Activated naive CD4-positive, alpha-beta T cell treated with anti-CD3 and anti-CD28 coated beads, Interleukin-2, amount 50 U/mL, for 24 hours (primary cell): ENCODE results near the gene PREPL.
"Not testable (repeated sequence)": the region's sequence is repeated elsewhere in the genome, so short reads cannot be mapped to it uniquely, and the experiment has no call there.

Experiments used
- H3K27ac Mint-ChIP-seq: one replicate; pipeline ENCODE4 v1.8.0; 2021; ENCODE audit warnings: mild to moderate bottlenecking, mixed read lengths
- H3K27me3 Mint-ChIP-seq: one replicate; pipeline ENCODE4 v1.8.0; 2021; ENCODE audit warnings: mixed read lengths
- H3K36me3 Mint-ChIP-seq: one replicate; pipeline ENCODE4 v1.8.0; 2021; ENCODE audit warnings: mixed read lengths
- H3K4me1 Mint-ChIP-seq: one replicate; pipeline ENCODE4 v1.8.0; 2021; ENCODE audit warnings: mixed read lengths
- H3K4me3 Mint-ChIP-seq: one replicate; pipeline ENCODE4 v1.8.0; 2021; ENCODE audit warnings: mild to moderate bottlenecking, mixed read lengths
- H3K9me3 Mint-ChIP-seq: one replicate; pipeline ENCODE4 v1.8.0; 2021; ENCODE audit warnings: mixed read lengths

PREPL gene

DNA sequence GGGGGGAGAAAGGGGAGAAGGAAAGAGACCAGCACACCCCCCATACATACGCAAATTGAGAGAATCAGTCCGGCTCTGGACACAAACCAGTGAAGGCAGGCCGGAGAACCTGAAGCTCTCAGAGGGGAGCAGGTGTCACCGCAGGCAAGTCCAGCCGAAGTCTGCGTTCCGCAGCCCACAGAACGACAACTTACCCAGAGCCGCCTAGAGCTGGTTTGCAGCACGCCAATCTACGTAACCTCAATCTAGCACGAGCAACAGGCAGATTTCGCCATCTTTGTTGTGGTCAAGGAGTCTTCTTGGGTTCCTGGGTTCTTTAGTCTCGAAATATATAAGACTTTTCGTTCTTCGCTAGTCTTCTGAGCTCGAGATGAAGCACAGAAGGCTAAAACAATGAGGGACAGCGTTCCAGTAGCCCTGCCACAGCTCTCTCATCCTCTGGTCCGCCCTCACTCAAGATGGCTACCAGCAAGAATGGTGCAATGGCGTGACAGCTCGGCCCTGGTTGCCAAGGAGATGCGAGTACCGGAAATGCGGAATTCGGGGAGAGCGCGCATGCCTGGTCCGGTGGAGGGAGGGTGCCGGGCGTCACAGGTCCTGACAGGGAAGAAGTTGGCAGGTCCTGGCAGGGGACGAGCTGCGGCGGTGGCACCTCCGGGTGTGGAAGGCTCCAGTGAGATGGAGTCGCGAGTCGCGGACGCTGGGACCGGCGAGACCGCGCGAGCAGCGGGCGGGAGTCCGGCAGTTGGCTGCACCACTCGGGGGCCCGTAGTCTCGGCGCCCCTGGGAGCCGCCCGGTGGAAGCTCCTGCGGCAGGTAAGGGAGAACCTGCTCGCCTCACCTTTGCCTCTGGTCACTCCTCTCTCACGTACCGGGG, at the start of gene PREPL, which contains the start of gene CAMKMT:
PREPL (minus strand) TSS at position 165 of the 877 bp plus-strand sequence. CDS start 15,152 bp downstream, outside the sequence.
CAMKMT (plus strand) TSS at position 618 of the 877 bp plus-strand sequence.
- Mint-ChIP-seq H3K9me3 (no peaks in the 10 kb centered on the region), H3K4me1 (peaks cover 57% of the 10 kb centered on the region)

DNA sequence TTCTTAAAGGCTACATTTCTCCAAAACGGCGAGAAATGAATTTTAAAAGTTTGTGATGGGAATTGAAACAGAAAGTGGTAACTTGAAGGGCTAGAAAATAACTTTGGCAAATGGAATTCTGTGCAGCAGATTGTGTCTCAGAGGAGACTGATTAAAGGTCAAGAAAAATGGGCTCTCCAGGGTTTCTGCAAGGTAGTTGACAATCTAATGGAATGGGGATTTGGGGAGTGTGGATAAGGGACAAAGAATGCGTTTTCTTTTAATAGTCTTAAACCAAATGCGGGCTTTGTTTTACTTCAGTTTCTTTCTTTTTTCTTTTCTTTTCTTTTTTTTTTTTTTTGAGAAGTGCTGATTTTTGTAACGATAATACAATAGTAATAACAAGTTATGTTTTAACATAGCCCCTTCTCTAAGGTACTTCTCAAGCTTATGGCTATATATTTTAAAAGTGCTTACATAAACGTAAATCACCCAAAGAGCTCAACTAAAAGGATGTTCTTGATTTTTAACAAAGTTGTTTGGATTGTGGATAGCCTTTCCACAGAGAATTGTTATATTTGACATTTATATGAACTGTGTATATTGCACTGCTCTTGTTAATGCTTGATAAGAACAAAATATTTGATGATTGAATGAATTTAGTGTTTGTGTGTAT, 37.1 kb upstream of the PREPL start:
- H3K27me3 Mint-ChIP-seq = no peaks in the 10 kb centered on the region
- peaks cover 19% of the 10 kb centered on the region for H3K4me1 Mint-ChIP-seq
- H3K27ac Mint-ChIP-seq = no peak overlapping the region
- no peaks in the 10 kb centered on the region for H3K9me3 Mint-ChIP-seq
- H3K4me3 Mint-ChIP-seq = no peak overlapping the region
- H3K36me3 Mint-ChIP-seq = peaks cover 16% of the 10 kb centered on the region

More for the DNA sequence above, at the start of gene PREPL, which contains the start of gene CAMKMT:
- H3K36me3 Mint-ChIP-seq = peaks cover 6% of the 10 kb centered on the region
- H3K27ac Mint-ChIP-seq = peak within 1 kb of the TSS; percentile 100
- H3K4me3 Mint-ChIP-seq = peak within 1 kb of the TSS; percentile 98
- no peaks in the 10 kb centered on the region for H3K27me3 Mint-ChIP-seq

DNA sequence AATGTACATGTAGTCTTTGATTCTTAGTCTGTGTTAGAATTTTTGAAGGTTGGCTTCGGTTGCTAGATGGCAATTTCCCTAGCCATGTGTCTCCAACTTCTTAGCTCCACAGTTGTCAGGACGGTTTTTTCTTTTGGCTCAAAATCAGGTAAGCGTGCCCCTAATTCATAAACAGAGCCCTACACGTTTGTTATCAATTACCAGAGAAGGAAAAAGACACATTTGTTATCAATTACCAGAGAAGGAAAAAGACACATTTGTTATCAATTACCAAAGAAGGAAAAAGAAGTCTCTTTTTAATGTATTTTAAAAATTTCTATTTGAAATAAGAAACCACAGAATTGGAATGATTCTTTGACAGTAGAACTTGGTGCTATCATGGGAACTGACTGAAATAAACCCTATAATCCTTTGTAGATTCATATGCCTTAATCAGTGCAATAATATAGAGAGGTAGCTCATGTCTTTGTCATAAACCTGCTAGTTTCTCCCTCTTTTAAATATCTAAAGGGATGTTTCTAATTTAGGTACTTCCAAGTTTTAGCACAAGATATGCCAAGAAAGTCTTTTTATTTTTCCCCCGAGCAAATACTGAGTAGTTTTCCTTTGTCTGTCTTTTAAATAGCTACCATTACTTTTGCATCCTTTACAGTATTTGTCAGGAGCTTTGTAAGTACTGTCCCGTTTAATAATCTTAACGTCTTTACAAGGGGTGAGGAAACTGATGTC, 36.3 kb upstream of the PREPL start:
- H3K27ac Mint-ChIP-seq = no peak overlapping the region

DNA sequence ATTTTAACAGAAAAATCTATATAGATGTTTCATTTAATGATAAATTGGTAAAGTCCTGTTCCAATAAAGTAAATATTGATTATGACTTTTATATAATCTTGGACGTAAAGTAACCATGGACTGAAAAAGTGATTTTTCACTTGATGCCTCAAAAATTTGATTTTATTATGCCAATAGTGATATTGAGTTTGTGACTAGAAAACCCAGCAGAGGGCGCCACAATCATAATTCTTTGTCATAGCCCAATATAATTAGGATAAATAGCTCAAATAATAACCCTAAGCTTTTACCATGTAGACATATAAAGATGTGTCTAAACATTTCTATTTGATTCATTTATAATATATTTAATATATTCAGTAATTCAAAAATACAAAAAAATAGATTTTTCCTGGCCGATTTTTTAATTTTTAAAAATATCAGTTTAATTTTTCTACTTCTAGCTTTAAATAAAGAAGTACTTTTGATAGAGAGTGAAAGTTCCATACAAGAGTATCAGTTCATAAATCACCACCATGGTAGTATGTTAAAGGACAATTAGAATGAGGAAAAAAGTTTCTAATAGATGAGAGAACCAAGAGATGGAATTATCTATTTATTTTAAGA, 31.1 kb upstream of the PREPL start:
- Mint-ChIP-seq H3K36me3 (peaks cover 5% of the 10 kb centered on the region), H3K27ac (no peak overlapping the region), H3K9me3 (no peaks in the 10 kb centered on the region), H3K4me1 (peaks cover 17% of the 10 kb centered on the region), H3K27me3 (no peaks in the 10 kb centered on the region), H3K4me3 (no peak overlapping the region)

More for the DNA sequence above, 36.3 kb upstream of the PREPL start:
- Mint-ChIP-seq H3K27me3 (no peaks in the 10 kb centered on the region), H3K4me3 (no peak overlapping the region), H3K4me1 (peaks cover 19% of the 10 kb centered on the region), H3K36me3 (peaks cover 14% of the 10 kb centered on the region), H3K9me3 (no peaks in the 10 kb centered on the region)

DNA sequence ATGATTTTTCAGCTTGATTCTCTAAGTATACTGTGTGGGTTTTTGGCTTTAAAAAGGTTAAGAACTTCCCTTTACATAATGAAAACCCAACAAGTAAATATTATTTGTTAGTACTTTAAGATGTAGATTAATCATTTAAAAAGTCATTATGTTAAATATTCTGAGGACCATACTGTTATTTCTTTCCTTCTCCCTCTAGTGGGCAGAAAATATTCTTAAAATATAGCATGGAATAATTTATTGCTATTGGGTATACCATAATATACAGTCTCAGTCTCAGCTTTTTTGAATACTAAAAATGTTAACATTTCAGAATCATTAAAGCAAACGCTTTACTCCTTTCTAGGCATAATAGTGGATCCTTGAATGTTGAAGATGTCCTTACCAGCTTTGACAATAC, 28.6 kb upstream of the PREPL start:
- H3K4me3 Mint-ChIP-seq = no peak overlapping the region
- no peaks in the 10 kb centered on the region for H3K9me3 Mint-ChIP-seq
- H3K36me3 Mint-ChIP-seq = peaks cover 6% of the 10 kb centered on the region
- peaks cover 20% of the 10 kb centered on the region for H3K4me1 Mint-ChIP-seq
- no peak overlapping the region for H3K27ac Mint-ChIP-seq
- H3K27me3 Mint-ChIP-seq = no peaks in the 10 kb centered on the region

DNA sequence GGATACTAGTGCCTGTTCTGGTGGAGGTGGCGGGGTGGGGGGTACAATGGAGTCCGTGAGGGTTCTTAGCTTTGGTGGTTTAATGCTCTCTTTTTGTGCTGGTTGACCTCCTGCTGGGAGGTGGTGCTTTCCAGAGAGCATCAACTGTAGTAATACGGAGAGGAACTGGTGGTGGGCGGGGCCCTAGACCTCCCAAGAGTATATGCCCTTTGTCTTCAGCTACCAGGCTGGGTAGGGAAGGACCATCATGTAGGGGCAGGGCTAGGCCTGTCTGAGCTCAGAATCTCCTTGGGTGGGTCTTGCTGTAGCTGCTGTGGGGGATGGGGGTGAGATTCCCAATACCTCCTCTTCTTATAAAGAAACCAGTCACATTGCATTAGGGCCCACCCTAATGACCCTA, 27.6 kb upstream of the PREPL start:
- no peak overlapping the region for H3K27ac Mint-ChIP-seq
- H3K4me1 Mint-ChIP-seq = peaks cover 26% of the 10 kb centered on the region
- H3K9me3 Mint-ChIP-seq = no peaks in the 10 kb centered on the region
- no peaks in the 10 kb centered on the region for H3K27me3 Mint-ChIP-seq
- H3K4me3 Mint-ChIP-seq = no peak overlapping the region
- peaks cover 15% of the 10 kb centered on the region for H3K36me3 Mint-ChIP-seq

DNA sequence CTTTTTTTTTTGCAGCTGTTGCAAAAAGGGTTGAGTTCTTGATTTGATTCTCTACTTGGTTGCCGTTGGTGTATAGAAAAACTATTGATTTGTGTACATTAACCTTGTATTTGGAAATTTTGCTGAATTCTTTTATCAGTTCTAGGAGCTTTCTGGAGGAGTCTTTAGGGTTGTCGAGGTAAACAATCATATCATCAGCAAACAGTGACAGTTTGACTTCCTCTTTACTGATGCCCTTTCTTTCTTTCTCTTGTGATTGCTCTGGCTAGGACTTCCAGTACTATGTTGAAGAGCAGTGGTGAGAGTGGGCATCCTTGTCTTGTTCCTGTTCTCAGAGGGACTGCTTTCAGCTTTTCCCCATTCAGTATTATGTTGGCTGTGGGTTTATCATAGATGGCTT, 23.9 kb upstream of the PREPL start:
- Mint-ChIP-seq H3K4me1 (peaks cover 26% of the 10 kb centered on the region), H3K36me3 (peaks cover 21% of the 10 kb centered on the region)
- H3K4me3 Mint-ChIP-seq, H3K27ac Mint-ChIP-seq, H3K27me3 Mint-ChIP-seq, H3K9me3 Mint-ChIP-seq: not testable (repeated sequence)

DNA sequence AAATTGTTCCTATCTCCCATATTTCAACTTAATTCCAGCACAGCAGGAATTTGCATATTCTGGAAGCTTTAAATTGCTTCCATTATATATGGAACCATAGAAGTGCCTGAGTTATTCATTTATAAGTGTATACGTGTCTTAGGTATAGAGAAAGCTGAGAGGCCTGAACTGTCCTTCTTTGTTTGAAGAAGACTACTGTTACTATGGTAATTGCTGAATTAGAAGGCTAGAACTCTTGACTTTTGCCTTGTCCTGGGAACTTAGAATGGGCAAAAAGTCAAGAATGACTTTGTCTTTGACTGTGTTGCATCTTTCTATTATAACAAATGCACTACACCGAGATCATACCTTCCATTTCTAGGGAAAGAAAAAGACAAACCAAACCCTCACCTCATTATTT, 16.2 kb upstream of the PREPL start:
- H3K36me3 Mint-ChIP-seq = peaks cover 25% of the 10 kb centered on the region
- H3K4me1 Mint-ChIP-seq = peaks cover 2% of the 10 kb centered on the region
- no peaks in the 10 kb centered on the region for H3K9me3 Mint-ChIP-seq
- no peak overlapping the region for H3K27ac Mint-ChIP-seq
- no peaks in the 10 kb centered on the region for H3K27me3 Mint-ChIP-seq
- H3K4me3 Mint-ChIP-seq = no peak overlapping the region

DNA sequence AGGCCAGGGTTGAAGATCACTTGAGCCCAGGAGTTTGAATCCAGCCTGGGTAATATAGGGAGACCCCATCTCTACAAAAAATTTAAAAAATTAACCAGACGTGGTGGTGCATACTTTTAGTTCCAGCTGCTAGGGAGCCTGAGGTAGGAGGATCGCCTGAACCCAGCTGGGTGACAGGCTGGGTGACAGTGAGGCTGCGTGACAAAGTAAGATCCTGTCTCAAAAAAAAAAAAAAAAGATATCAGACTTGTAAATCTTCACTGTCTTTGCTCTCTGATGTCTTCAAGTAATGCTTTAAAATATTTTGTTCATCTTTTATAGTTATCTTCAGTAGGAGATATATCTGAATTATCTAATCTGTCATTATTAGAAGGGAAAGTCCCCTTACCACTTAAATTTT, 11.0 kb upstream of the PREPL start:
- Mint-ChIP-seq H3K27ac (no peak overlapping the region), H3K4me3 (no peak overlapping the region), H3K36me3 (peaks cover 17% of the 10 kb centered on the region), H3K27me3 (no peaks in the 10 kb centered on the region), H3K9me3 (no peaks in the 10 kb centered on the region), H3K4me1 (peaks cover 37% of the 10 kb centered on the region)

DNA sequence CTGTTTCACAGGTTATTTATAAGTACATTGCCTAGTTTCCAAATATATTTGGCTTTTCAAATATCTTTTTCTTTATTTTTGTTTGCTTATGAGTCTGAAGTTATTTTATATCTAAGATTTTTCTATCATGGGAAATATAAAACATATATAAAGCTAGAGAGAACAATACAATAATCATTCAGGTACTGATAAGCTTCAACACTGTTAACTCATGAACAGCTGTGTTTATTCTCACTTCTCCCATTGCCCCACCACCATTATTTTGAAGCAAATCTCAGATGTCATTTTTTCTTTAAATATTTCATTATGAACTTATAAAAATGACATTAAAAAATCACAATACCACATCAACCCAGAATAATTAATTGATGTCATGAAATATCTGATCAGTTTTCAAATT, 10.2 kb upstream of the PREPL start:
- H3K9me3 Mint-ChIP-seq = no peaks in the 10 kb centered on the region
- H3K36me3 Mint-ChIP-seq = peaks cover 16% of the 10 kb centered on the region
- H3K27me3 Mint-ChIP-seq = no peaks in the 10 kb centered on the region
- no peak overlapping the region for H3K4me3 Mint-ChIP-seq
- peaks cover 38% of the 10 kb centered on the region for H3K4me1 Mint-ChIP-seq
- no peak overlapping the region for H3K27ac Mint-ChIP-seq

DNA sequence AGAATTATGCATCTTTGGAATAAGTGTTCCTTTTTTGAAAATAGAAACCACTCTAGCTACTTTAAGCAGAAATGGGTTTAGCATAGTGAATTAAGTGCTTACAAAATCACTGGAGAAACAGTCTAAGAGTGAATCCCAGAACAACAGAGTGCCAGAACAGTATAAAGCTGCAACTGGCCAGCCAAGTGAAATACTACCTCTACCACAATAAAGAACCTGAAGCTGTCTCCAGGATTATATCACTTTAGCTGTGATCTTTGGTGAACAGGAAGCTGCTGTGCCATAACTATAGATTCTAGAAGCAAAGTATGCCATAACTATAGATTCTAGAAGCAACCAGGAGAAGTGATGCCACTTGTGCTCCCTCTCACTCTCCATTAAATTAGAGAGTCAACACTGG, 8.1 kb upstream of the PREPL start:
- no peaks in the 10 kb centered on the region for H3K9me3 Mint-ChIP-seq
- no peaks in the 10 kb centered on the region for H3K27me3 Mint-ChIP-seq
- H3K4me1 Mint-ChIP-seq = peaks cover 49% of the 10 kb centered on the region
- H3K4me3 Mint-ChIP-seq = no peak overlapping the region
- H3K27ac Mint-ChIP-seq = no peak overlapping the region
- H3K36me3 Mint-ChIP-seq = peaks cover 14% of the 10 kb centered on the region

DNA sequence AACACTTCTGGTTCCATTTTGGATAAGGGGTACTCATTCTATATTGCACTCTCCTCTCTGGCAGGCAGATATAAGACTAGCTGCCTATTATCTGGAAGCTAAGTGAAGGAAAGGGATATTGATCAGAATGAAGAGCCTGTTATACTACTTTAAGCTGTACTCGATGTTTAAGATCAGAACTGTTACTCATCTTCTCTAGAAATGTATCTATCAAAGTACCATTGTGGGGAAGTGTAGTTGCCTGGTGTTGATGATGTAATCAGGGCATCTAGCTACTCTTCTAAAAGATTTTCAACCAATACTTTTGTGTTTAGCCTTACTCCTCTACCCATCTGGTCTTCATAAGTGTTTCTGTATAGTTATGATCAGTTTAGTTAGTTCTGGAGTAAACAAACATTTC, 6.3 kb upstream of the PREPL start:
- Mint-ChIP-seq H3K27ac (no peak overlapping the region), H3K4me1 (peaks cover 59% of the 10 kb centered on the region), H3K4me3 (no peak overlapping the region), H3K9me3 (no peaks in the 10 kb centered on the region), H3K27me3 (no peaks in the 10 kb centered on the region), H3K36me3 (peaks cover 10% of the 10 kb centered on the region)

DNA sequence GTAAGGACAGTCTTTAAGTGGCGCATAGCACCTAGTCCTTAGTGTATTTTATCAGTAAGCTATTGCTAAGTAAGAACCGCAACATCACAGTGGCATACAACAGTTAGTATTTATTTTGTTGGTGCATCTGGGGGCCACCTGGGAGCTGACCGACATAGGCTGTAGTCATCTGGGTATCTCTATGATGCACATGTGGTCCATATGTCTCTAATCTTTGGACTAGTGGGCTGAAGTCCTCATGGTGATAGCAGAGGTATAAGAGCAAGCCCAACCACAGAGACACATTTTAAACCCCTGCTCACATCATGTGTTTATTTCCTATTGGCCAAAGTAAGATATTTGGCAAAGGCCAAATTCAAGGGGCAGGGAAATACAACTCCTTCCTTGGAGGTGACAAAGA, 3.3 kb upstream of the PREPL start:
- H3K27ac Mint-ChIP-seq = no peak overlapping the region
- peak overlapping the region; percentile 66 for H3K4me3 Mint-ChIP-seq
- peaks cover 51% of the 10 kb centered on the region for H3K4me1 Mint-ChIP-seq
- H3K36me3 Mint-ChIP-seq = peaks cover 7% of the 10 kb centered on the region
- H3K27me3 Mint-ChIP-seq = no peaks in the 10 kb centered on the region
- H3K9me3 Mint-ChIP-seq = no peaks in the 10 kb centered on the region

DNA sequence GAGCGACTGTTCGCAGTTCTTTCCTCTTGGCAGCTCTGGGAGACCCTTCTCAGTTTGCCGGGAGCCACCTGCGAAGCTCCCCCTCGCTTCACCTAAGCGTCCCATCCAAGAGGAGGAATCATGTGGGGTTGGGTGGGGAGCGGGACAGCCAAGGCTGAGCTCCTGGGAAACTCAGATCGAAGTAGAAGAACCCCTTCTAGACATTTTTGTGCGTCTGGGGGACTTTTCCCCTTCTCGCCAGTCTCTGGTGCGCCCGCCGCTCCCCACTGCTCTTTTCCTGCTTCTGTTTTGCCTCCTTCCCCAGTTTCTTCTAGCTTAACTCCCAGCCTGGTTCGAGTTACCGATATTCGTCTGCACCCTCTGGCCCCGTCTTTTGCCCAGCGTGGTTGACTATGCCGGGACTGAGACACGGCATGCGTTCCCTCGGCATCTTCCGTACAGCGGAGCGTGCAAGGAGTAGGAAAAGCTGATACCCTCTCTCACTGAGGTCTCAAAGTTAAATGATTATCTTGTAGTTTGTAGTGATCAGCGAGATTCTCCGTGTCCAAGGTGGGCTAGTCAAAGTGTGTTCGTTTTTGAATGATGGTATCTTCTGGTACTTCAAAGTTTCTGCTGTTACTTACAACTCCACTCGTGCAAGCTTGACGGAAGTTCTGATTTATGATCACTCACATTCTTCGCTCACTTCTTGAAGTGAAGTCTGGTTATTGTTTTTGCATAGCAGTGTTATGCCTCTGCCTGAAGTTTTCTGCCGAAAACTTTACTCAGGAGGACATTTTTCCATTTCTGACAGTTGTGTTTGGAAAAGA, 1.1 kb upstream of the PREPL start:
- H3K27me3 Mint-ChIP-seq = no peaks in the 10 kb centered on the region
- peak overlapping the region; percentile 98 for H3K4me3 Mint-ChIP-seq
- H3K4me1 Mint-ChIP-seq = peaks cover 55% of the 10 kb centered on the region
- H3K27ac Mint-ChIP-seq = peak overlapping the region; percentile 97
- H3K36me3 Mint-ChIP-seq = peaks cover 6% of the 10 kb centered on the region
- no peaks in the 10 kb centered on the region for H3K9me3 Mint-ChIP-seq
